Naive thymus-derived CD4-positive, alpha-beta T cell (primary cell): ENCODE measurements around the gene SASH3. TPM values are rescaled to one million over a fixed set of nuclear protein-coding genes. Genes with fewer than 3 reads are reported as not detected.
A peak's percentile ranks its signal among the peaks of the same experiment; 100 is the strongest.

ENCODE experiments used
- ATAC-seq: fragments of 150-1000 bp; cut with Tn5 transposase; 2 replicates; pipeline ENCODE4 v1.10.0; 2021; ENCODE audit warnings: mild to moderate bottlenecking, moderate library complexity
- CTCF ChIA-PET: fragments of 350-600 bp; sonication (Branson Sonifier 250); formaldehyde crosslinking; loops from one replicate; lab custom pipeline; 2021; ENCODE audit warnings: antibody characterized with exemption; lab: Charles Lee
- POLR2A ChIA-PET: fragments of 350-600 bp; sonication (Branson Sonifier 250); formaldehyde crosslinking; loops from one replicate; lab custom pipeline; 2021; ENCODE audit warnings: antibody characterized with exemption, inconsistent platforms; lab: Charles Lee
- DNase-seq, 9 donors: peaks; one replicate each; pipeline versions ENCODE4 v3.0.0 to v3.0.0-alpha.2; 2020 to 2022; ENCODE audit warnings: mixed read lengths in 1 of 9
- H3K27ac ChIP-seq: one replicate; pipeline ENCODE4 v1.7.0; 2013; ENCODE audit warnings: mild to moderate bottlenecking, low read depth, low read length, moderate library complexity
- H3K27me3 ChIP-seq, 2 donors: one replicate each; pipeline ENCODE4 v1.7.0; 2013; ENCODE audit warnings: low read length in 2 of 2, mild to moderate bottlenecking in 2 of 2, moderate library complexity in 2 of 2; ENCODE audit not compliant: control insufficient read depth in 2 of 2, insufficient read depth in 2 of 2
- H3K36me3 ChIP-seq, 3 experiments: 1 replicate in 2 of 3; 2 replicates in 1 of 3; pipeline ENCODE4 v1.7.0; 2013; ENCODE audit warnings: low read length in 3 of 3, mild to moderate bottlenecking in 3 of 3, moderate library complexity in 1 of 3; ENCODE audit not compliant: insufficient read depth in 3 of 3, control insufficient read depth in 2 of 3
- H3K4me1 ChIP-seq, 2 donors: one replicate each; pipeline ENCODE4 v1.7.0; 2013; ENCODE audit warnings: low read length in 2 of 2, mild to moderate bottlenecking in 2 of 2, moderate library complexity in 1 of 2; ENCODE audit not compliant: control insufficient read depth in 2 of 2, insufficient read depth in 2 of 2
- H3K4me3 ChIP-seq: 2 replicates; pipeline ENCODE4 v1.7.0; 2013; ENCODE audit warnings: mild to moderate bottlenecking, low read length
- H3K9me3 ChIP-seq, 3 experiments: 1 replicate in 2 of 3; 2 replicates in 1 of 3; pipeline ENCODE4 v1.7.0; 2013; ENCODE audit warnings: low read length in 3 of 3; ENCODE audit not compliant: control insufficient read depth in 2 of 3
- H3K27ac Mint-ChIP-seq, 9 donors: one replicate each; pipeline ENCODE4 v1.8.0; 2020 to 2022; ENCODE audit warnings: mixed read lengths in 9 of 9, mild to moderate bottlenecking in 8 of 9, moderate library complexity in 5 of 9, inconsistent platforms in 2 of 9
- H3K27me3 Mint-ChIP-seq, 5 donors: one replicate each; pipeline ENCODE4 v1.8.0; 2021 to 2022; ENCODE audit warnings: mixed read lengths in 5 of 5, mild to moderate bottlenecking in 1 of 5
- H3K36me3 Mint-ChIP-seq, 5 donors: one replicate each; pipeline ENCODE4 v1.8.0; 2020 to 2022; ENCODE audit warnings: mixed read lengths in 5 of 5, mild to moderate bottlenecking in 3 of 5, inconsistent platforms in 1 of 5
- H3K4me1 Mint-ChIP-seq, 7 donors: one replicate each; pipeline ENCODE4 v1.8.0; 2020 to 2022; ENCODE audit warnings: mixed read lengths in 7 of 7, mild to moderate bottlenecking in 3 of 7, inconsistent platforms in 1 of 7
- H3K4me3 Mint-ChIP-seq, 10 donors: one replicate each; pipeline ENCODE4 v1.8.0; 2020 to 2022; ENCODE audit warnings: mild to moderate bottlenecking in 10 of 10, mixed read lengths in 10 of 10, moderate library complexity in 6 of 10, inconsistent platforms in 2 of 10
- H3K9me3 Mint-ChIP-seq, 11 donors: one replicate each; pipeline ENCODE4 v1.8.0; 2020 to 2022; ENCODE audit warnings: mixed read lengths in 11 of 11, mild to moderate bottlenecking in 4 of 11, inconsistent platforms in 1 of 11, moderate library complexity in 1 of 11
- intact Hi-C, 2 donors: fragments of 100-400 bp; cut with micrococcal nuclease; formaldehyde crosslinking; loops; one replicate each; pipeline ENCODE4 v1.15.1; 2023
- polyA plus RNA-seq, 2 donors: library from polyadenylated mRNA; unstranded; fragments of 300-500 nt; fragmentation: Illumina TruSeq; gene quantifications; one replicate each; pipeline ENCODE4 v1.2.3, GENCODE V29; 2021
- total RNA-seq, 6 experiments: library from RNA in 5 of 6; stranded (reverse) in 5 of 6; gene quantifications; 1 replicate in 5 of 6; 2 replicates in 1 of 6; pipeline ENCODE4 v1.2.3 and lab custom pipeline; 2021 to 2026

Gene SASH3
- total and polyA plus RNA-seq, 7 experiments from 2014 or later, result 71.8 to 262 (median 156) TPM

DNA sequence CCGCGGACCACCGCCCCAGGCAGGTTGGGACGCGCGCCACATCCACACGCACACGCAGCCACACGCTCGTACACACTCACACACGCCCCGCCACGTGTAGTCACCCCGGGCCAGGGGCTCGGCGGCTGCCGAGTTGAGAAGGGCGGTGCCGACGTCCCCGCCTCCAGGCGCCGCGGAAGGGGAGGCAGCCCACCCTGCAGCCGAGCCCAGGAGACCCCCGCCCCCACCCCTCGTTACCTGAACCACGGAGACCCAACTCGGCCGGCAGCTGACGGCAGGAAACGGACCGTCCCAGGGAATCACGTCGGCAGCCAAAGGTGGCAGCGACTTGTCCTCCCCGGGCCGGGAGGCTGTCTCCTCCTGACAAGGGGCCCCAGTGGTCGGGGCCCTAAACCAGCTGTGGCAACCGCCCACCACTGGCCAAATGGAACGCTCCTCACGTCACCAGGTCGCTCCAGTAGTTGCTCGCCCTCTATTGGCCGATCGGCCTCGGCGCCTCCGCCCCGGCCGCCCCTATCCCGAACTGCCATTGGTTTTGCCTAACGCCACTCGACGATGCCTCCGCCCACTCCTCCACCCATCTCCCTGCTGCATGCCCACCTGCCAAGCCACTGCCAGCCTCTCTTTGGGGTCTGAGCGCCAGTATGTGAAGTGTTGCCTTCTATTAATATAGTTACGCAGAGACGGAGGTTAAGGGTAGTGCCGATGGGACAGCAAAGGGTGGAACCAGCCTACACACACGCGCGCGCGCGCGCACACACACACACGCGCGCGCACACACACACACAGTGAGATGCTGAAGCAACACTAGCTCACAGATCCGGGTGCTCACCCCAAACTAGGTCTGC, 63.9 kb downstream of the SASH3 start, which contains the start of gene ZDHHC9:
ZDHHC9 (minus strand) TSS at position 428 of the 848 bp plus-strand sequence. CDS start 1,941 bp downstream, outside the sequence.
- peak within 1 kb of the TSS; percentile 68 to 91 (median 80) for H3K27ac Mint-ChIP-seq
- peaks cover 4 to 39% (median 28%) of the 10 kb centered on the region in 7 donors for H3K4me1 Mint-ChIP-seq
- peaks cover 5 to 15% of the 10 kb centered on the region in 2 donors for H3K4me1 ChIP-seq
- DNase-seq (peak; percentile 62 to 85 (median 81)), ATAC-seq (peak; percentile 98)
- no peaks in the 10 kb centered on the region for H3K36me3 ChIP-seq
- peak within 1 kb of the TSS; percentile 86 to 98 (median 92) for H3K4me3 Mint-ChIP-seq
- H3K27me3 Mint-ChIP-seq, result no peaks in the 10 kb centered on the region
- ChIA-PET CTCF (no interaction called here), POLR2A (interaction anchor here (0.6 kb wide), 2 partner anchors 18 to 168 kb away, joined by 3 to 4 read pairs; no protein-coding TSS in a partner anchor)
- peak within 1 kb of the TSS; percentile 76 for H3K27ac ChIP-seq
- intact Hi-C loops, result loop anchor here (1.0 to 10.0 kb wide), 5 partner anchors 61 to 324 kb away; partner anchors contain the start of genes UTP14A (in 2 of the 2) and AIFM1 (in 1 of the 2)
- H3K9me3 Mint-ChIP-seq, result no peaks in the 10 kb centered on the region
- H3K4me3 ChIP-seq, result peak within 1 kb of the TSS; percentile 95
- no peaks in the 10 kb centered on the region for H3K9me3 ChIP-seq
- no peaks in the 10 kb centered on the region for H3K36me3 Mint-ChIP-seq
- no peaks in the 10 kb centered on the region for H3K27me3 ChIP-seq

Other genes with a start within 250 kb of the SASH3 start
- 1 to 10 TPM; 2.7 to 6.2 (median 5.6) TPM for gene OCRL, start 239.7 kb upstream of the SASH3 start, total RNA-seq
- gene OCRL, start 239.7 kb upstream of the SASH3 start, polyA plus RNA-seq, result 1 to 10 TPM in 1 of 2 donors, under 1 TPM in 1; 0.47 to 1.9 TPM
- under 1 TPM in 1 of 5 experiments, not detected in 4; 0.10 TPM for gene APLN, start 125.0 kb upstream of the SASH3 start, total RNA-seq
- not detected for gene APLN, start 125.0 kb upstream of the SASH3 start, polyA plus RNA-seq
- under 1 TPM in 3 of 5 experiments, not detected in 2; 0.13 to 0.82 (median 0.29) TPM for gene XPNPEP2, start 41.0 kb upstream of the SASH3 start, total RNA-seq
- gene XPNPEP2, start 41.0 kb upstream of the SASH3 start, polyA plus RNA-seq, result not detected
- 1 to 10 TPM; 4.9 to 9.1 (median 7.1) TPM for gene ZDHHC9, start 63.9 kb downstream of the SASH3 start, total RNA-seq
- gene ZDHHC9, start 63.9 kb downstream of the SASH3 start, polyA plus RNA-seq, result 1 to 10 TPM; 4.4 to 7.7 TPM
- gene UTP14A, start 126.2 kb downstream of the SASH3 start, total RNA-seq, result 10 to 100 TPM; 11.3 to 28.6 (median 22.4) TPM
- 10 to 100 TPM; 11.0 to 16.5 TPM for gene UTP14A, start 126.2 kb downstream of the SASH3 start, polyA plus RNA-seq
- 1 to 10 TPM; 5.8 to 8.9 (median 8.2) TPM for gene BCORL1, start 202.7 kb downstream of the SASH3 start, total RNA-seq
- 1 to 10 TPM in 1 of 2 donors, under 1 TPM in 1; 0.64 to 2.5 TPM for gene BCORL1, start 202.7 kb downstream of the SASH3 start, polyA plus RNA-seq